K562 (cell line): ENCODE data around the gene TRMT112. TPM values are rescaled to one million over a fixed set of nuclear protein-coding genes. Genes with fewer than 3 reads are reported as not detected.
A peak's percentile ranks its signal among the peaks of the same experiment; 100 is the strongest.

Source experiments
- CEBPB ChIP-seq: fragments of 450-650 bp; IDR thresholded peaks from 2 replicates; pipeline ENCODE4 v1.6.1; 2016; ENCODE audit warnings: missing genetic modification characterization, missing compliant biosample characterization
- FOSL1 ChIP-seq: fragments of 200-800 bp; sonication (Bioruptor generic); conservative IDR thresholded peaks from 2 replicates; pipeline ENCODE4 v1.6.1; 2016; ENCODE audit warnings: missing genetic modification characterization, missing compliant biosample characterization
- FOXA3 ChIP-seq, 2 experiments: fragments of 450-650 bp in 1 of 2; sonication (generic) in 1 of 2; formaldehyde crosslinking; IDR thresholded peaks in 1 of 2; conservative IDR thresholded peaks in 1 of 2; 2 replicates each; pipeline versions ENCODE4 v1.4.0 to v1.8.0; 2020 to 2022; ENCODE audit warnings: mild to moderate bottlenecking in 2 of 2, missing genetic modification reagents in 1 of 2
- GATAD2A ChIP-seq: fragments of 450-650 bp; IDR thresholded peaks from 2 replicates; pipeline ENCODE4 v1.6.1; 2017
- HMG20A ChIP-seq: fragments of 450-650 bp; formaldehyde crosslinking; conservative IDR thresholded peaks from 2 replicates; pipeline ENCODE4 v1.4.0; 2020; ENCODE audit warnings: mild to moderate bottlenecking, mixed read lengths
- KLF13 ChIP-seq: fragments of 450-650 bp; IDR thresholded peaks from 2 replicates; pipeline ENCODE4 v1.6.1; 2016; ENCODE audit warnings: missing genetic modification characterization, low read depth, mild to moderate bottlenecking, missing compliant biosample characterization, moderate library complexity, borderline replicate concordance
- MXI1 ChIP-seq: IDR thresholded peaks from 2 replicates; pipeline ENCODE4 v1.6.1; 2011; ENCODE audit warnings: low read depth, mild to moderate bottlenecking, improper control_type of control experiment, low read length
- NFIX ChIP-seq: fragments of 250-450 bp; sonication (Bioruptor Pico); IDR thresholded peaks from 2 replicates; pipeline ENCODE4 v1.4.0; 2020; ENCODE audit warnings: low read depth, mild to moderate bottlenecking, moderate library complexity
- PRPF4 ChIP-seq: fragments of 200-400 bp; formaldehyde crosslinking; IDR thresholded peaks from one replicate; pipeline ENCODE4 v1.6.1; 2017; ENCODE audit warnings: low read length, low read depth, mild to moderate bottlenecking; ENCODE audit not compliant: insufficient read depth, poor library complexity, severe bottlenecking
- SFPQ ChIP-seq: fragments of 200-400 bp; formaldehyde crosslinking; IDR thresholded peaks from 2 replicates; pipeline ENCODE4 v1.6.1; 2017; ENCODE audit warnings: mild to moderate bottlenecking, low read depth, low read length, moderate library complexity
- SIN3B ChIP-seq: fragments of 450-650 bp; IDR thresholded peaks from 2 replicates; pipeline ENCODE4 v1.6.1; 2017; ENCODE audit warnings: low read depth, mild to moderate bottlenecking, moderate library complexity
- ZBTB17 ChIP-seq: fragments of 450-650 bp; formaldehyde crosslinking; IDR thresholded peaks from 2 replicates; pipeline ENCODE4 v1.4.0; 2020; ENCODE audit warnings: mild to moderate bottlenecking
- ZNF445 ChIP-seq: fragments of 250-450 bp; sonication (Bioruptor Pico); IDR thresholded peaks from 2 replicates; pipeline ENCODE4 v1.4.0; 2020; ENCODE audit warnings: low read depth, mild to moderate bottlenecking, moderate library complexity
- polyA plus RNA-seq, 8 experiments: library from polyadenylated mRNA; depleted of rRNA in 4 of 8; stranded (reverse) in 5 of 8; unstranded in 3 of 8; fragments of >200 nt; fragmentation: Nextera tagmentation in 2 of 8; fragmentation: Illumina TruSeq in 1 of 8; extraction: Ambion mirVana in 2 of 8; extraction: Trizol in 1 of 8; gene quantifications; 2 replicates each; pipeline versions ENCODE4 v1.2.1 to v1.2.3, GENCODE V29; 2011 to 2014; ENCODE audit warnings: inconsistent platforms in 1 of 8, missing spikeins in 1 of 8
- total RNA-seq, 7 experiments: library from RNA; depleted of rRNA in 6 of 7; stranded (reverse); fragments of >200 nt in 6 of 7; fragmentation: Illumina TruSeq in 2 of 7; extraction: Trizol in 2 of 7; gene quantifications; 2 replicates each; pipeline versions ENCODE4 v1.2.1 to v1.2.3, GENCODE V29; 2011 to 2021; ENCODE audit warnings: low replicate concordance in 1 of 7
- TF ChIP-seq, protein P1 (sequence below): sonication (generic); formaldehyde crosslinking; IDR thresholded peaks from 2 replicates; pipeline ENCODE4 v1.8.0; 2022; ENCODE audit warnings: mild to moderate bottlenecking, missing genetic modification reagents
- TF ChIP-seq, protein P2 (sequence below), 2 experiments: fragments of 450-650 bp; IDR thresholded peaks; 2 replicates each; pipeline ENCODE4 v1.6.1; 2016
- TF ChIP-seq, protein P3 (sequence below): fragments of 450-650 bp; formaldehyde crosslinking; IDR thresholded peaks from 2 replicates; pipeline ENCODE4 v1.4.0; 2020; ENCODE audit warnings: mild to moderate bottlenecking
- TF ChIP-seq, protein P4 (sequence below): fragments of 250-450 bp; sonication (Bioruptor Pico); IDR thresholded peaks from 2 replicates; pipeline ENCODE4 v1.8.0; 2021; ENCODE audit warnings: moderate library complexity, mild to moderate bottlenecking, inconsistent platforms

Gene TRMT112
- total and polyA plus RNA-seq, 9 of the 15 experiments (the other 6 are each of a cell fraction or from before 2014, with no cell fraction given), result 162 to 444 (median 300) TPM

DNA sequence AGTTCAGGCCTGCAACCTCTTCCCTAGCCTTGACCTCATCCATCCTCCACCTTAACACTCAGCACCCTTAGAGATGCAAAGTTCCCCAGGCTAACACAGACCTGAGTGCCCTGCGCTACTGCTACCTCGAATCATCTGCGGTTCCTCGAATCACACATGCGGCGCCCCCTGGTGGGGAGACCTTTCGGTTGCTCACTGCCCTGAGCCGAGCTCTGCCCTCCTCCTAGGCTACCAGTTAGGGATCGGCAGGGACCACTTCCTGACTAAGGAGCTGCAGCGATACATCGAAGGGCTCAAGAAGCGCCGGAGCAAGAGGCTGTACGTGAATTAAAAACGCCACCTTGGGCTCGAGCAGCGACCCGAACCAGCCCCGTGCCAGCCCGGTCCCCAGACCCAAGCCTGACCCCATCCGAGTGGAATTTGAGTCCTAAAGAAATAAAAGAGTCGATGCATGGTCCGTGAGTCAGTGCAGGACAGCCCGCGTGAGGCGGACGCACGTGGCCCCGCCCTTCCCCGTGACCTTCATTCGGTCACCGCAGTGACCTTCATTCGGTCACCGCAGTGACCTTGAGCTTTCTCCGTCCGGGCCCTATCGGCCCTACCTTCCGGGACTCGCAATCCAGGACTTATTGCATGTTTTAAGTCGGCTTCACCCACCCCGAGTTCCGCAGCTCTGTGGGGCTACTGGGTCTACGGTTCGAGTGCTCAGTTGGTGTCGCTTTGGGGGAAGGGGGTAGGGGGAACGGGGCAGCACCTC, 12.9 kb downstream of the TRMT112 start (continued):
- TF ChIP-seq, protein P1, sequence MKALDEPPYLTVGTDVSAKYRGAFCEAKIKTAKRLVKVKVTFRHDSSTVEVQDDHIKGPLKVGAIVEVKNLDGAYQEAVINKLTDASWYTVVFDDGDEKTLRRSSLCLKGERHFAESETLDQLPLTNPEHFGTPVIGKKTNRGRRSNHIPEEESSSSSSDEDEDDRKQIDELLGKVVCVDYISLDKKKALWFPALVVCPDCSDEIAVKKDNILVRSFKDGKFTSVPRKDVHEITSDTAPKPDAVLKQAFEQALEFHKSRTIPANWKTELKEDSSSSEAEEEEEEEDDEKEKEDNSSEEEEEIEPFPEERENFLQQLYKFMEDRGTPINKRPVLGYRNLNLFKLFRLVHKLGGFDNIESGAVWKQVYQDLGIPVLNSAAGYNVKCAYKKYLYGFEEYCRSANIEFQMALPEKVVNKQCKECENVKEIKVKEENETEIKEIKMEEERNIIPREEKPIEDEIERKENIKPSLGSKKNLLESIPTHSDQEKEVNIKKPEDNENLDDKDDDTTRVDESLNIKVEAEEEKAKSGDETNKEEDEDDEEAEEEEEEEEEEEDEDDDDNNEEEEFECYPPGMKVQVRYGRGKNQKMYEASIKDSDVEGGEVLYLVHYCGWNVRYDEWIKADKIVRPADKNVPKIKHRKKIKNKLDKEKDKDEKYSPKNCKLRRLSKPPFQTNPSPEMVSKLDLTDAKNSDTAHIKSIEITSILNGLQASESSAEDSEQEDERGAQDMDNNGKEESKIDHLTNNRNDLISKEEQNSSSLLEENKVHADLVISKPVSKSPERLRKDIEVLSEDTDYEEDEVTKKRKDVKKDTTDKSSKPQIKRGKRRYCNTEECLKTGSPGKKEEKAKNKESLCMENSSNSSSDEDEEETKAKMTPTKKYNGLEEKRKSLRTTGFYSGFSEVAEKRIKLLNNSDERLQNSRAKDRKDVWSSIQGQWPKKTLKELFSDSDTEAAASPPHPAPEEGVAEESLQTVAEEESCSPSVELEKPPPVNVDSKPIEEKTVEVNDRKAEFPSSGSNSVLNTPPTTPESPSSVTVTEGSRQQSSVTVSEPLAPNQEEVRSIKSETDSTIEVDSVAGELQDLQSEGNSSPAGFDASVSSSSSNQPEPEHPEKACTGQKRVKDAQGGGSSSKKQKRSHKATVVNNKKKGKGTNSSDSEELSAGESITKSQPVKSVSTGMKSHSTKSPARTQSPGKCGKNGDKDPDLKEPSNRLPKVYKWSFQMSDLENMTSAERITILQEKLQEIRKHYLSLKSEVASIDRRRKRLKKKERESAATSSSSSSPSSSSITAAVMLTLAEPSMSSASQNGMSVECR (CRISPR knock-in tag), result peak; percentile 71
- TF ChIP-seq PRPF4 (no peak), ZNF445 (CRISPR knock-in tag) (no peak), SIN3B (peak; percentile 75), NFIX (CRISPR knock-in tag) (no peak), MXI1 (no peak), CEBPB (tag) (no peak), ZBTB17 (CRISPR knock-in tag) (no peak), KLF13 (no peak), SFPQ (no peak), HMG20A (no peak), FOSL1 (tag) (peak; percentile 74), FOXA3 (CRISPR knock-in tag; conservative IDR thresholded peaks at IDR 0.05 in 1 of 2, IDR thresholded peaks at IDR 0.05 in 1 of 2) (no peak; a peak in 1 of 4 replicates), GATAD2A (no peak)
- TF ChIP-seq, protein P2, sequence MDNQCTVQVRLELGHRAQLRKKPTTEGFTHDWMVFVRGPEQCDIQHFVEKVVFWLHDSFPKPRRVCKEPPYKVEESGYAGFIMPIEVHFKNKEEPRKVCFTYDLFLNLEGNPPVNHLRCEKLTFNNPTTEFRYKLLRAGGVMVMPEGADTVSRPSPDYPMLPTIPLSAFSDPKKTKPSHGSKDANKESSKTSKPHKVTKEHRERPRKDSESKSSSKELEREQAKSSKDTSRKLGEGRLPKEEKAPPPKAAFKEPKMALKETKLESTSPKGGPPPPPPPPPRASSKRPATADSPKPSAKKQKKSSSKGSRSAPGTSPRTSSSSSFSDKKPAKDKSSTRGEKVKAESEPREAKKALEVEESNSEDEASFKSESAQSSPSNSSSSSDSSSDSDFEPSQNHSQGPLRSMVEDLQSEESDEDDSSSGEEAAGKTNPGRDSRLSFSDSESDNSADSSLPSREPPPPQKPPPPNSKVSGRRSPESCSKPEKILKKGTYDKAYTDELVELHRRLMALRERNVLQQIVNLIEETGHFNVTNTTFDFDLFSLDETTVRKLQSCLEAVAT (IDR thresholded peaks at IDR 0.05), result peak in 1 of 2 experiments; percentile 63; a peak in 3 of 4 replicates
- TF ChIP-seq, protein P3, sequence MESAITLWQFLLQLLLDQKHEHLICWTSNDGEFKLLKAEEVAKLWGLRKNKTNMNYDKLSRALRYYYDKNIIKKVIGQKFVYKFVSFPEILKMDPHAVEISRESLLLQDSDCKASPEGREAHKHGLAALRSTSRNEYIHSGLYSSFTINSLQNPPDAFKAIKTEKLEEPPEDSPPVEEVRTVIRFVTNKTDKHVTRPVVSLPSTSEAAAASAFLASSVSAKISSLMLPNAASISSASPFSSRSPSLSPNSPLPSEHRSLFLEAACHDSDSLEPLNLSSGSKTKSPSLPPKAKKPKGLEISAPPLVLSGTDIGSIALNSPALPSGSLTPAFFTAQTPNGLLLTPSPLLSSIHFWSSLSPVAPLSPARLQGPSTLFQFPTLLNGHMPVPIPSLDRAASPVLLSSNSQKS (CRISPR knock-in tag), result no peak
- TF ChIP-seq, protein P4, sequence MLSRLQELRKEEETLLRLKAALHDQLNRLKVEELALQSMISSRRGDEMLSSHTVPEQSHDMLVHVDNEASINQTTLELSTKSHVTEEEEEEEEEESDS (CRISPR knock-in tag), result no peak
